GM18519 (cell line): ENCODE measurements around the gene DHX8.

Experiments used
- ATAC-seq: cut with Tn5 transposase; IDR thresholded peaks from one replicate; pipeline ENCODE4 v1.9.1; 2021; ENCODE audit warnings: mild to moderate bottlenecking, moderate library complexity; ENCODE audit not compliant: unreplicated experiment, low FRiP score

DHX8 gene

DNA sequence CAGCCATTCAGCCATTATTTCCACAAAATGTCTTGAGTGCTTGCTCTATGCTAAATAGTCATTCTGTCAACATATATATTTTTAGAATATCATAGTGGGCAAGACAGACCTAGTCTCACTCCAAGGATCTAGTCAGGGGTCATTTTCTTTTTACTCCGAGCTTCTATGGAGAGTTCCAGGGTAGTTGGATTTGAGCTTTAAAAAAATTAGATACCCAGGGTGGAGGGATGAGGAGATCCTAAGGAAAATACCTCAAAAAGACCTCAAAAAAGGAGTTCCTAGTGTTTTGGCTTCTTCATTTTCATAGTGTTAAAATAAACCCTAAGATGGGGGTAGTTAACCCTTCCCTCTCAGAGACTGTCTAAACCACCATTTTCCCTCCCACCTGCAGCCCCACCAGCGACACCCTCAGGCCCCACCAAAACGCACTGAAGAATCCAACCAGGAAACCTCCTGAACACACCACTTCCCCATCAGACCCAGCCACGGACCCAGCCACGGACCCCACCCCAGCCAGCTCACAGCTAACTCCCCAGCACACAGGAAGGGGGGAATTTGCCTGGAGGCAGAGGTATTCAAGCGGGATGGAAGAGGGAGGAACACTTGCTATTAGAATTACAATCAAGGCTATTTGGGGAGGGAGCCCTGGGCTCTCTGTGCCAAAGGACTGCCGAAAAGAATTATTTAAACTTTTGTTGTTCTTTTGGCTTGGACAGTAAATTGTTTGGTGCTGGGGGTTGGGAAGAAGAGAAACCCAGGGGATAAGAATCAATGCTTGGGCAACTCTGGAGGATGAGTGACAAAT is 60.2 kb downstream of the DHX8 start:
- no peak for ATAC-seq

DNA sequence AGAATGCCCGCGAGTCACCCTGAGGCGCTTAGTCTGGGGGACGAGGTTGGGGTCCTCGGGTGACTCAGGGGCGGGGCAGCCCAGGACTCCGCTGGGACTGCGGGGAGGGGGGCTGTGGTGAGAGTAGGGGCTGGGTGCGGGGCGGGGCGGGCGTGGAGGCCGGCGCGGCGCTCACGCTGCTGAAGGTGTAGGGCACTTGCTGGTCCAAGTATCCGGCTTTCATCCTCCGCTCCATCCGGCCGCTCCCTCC is 61.5 kb downstream of the DHX8 start:
- ATAC-seq, result no peak

DNA sequence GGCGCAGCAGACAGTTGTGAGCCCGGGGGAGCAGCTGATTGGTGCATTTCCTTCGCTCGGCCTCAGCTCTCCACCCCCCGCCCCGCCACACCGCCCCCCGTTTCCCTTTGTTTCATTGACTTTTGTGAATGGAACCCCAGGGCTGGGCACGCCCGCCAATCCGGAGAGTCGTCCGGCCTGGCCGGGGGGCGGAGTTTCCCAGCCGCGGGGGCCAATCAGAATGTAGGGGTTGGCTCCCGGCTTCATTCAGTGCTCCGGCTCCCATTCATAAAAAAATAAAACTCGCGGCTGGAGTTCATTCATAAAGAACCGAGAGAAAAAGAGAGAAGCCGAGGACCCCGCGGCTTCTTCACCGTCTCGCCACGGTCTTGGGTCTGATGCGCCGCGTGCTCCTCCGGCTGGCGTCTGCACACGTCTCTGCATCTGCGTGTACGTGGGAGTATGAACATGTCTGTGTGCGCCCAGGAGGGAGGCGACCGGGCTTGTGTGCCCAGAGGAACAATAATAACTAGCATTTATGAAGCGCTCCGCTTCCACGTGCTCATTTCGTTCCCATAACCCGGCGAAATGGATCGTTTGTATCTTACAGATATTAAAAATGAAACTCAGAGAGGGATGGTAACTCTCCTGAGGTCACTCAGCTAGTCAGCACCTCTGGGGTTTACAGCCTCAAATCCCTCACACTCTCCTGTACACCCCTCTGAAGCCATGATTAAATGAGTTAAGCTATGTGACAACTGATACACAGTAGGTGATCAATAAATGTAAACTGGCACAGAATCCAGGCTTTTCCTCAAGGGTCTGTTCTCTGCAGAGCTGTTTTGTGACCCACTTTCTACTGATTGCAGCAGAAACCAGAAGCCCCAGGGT is 62.8 kb downstream of the DHX8 start, which contains the start of gene ETV4:
ETV4 (minus strand) TSS at position 22 of the 870 bp plus-strand sequence. CDS start 723 bp downstream, outside the sequence.
- ATAC-seq, result peak; percentile 46

DNA sequence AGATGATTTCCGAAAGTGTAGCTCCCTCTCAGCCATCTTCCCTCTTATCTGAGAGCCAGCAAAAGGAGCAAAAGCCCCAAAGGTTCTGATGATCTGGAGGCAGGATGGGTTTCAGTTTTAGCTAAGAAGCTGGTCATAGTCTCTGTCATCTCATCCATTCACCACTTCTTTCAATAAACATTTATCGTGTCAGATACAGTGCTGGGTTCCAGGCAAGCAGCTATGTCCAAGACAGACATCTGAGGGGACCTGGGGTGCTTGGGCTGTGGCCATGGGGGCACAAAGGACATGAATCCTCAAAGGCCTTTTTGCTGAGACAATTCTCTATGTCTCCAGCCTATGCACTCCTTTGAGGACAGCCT is 63.4 kb downstream of the DHX8 start:
- ATAC-seq, result no peak

DNA sequence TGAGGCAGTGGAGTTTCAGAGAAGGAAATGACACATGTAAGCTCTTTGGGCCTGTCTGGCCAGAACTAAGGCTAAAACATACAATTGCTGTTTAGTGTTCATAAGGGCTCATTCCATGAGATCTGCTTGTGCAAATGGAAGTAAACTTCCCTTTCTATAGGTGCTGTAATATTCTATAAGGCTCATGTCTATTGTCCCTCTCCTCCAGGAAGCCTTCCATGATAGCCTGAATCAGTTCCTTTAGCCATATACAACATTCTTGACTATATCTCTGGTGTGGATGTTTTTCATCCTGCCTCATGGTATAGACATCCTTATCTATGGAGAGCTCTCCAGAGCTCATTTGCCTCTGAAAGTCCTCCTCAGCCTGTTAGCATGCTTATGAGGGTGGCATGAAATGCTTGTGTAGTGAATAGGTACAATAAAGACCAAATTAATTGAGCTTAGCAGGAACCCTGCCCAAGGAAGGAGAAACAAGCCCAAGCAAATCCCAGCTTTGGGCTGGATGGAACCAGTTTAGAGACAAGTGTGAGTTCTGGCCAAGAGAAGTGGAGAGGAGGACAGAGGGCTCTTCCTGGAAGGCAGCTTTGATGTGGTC is 64.0 kb downstream of the DHX8 start:
- no peak for ATAC-seq

GRCh38 chr17:43548689-43549379 is 65.1 kb downstream of the DHX8 start:
- ATAC-seq, result no peak

- no peak for ATAC-seq
Observed at GRCh38 chr17:43549496-43549895, 65.7 kb downstream of the DHX8 start.

DNA sequence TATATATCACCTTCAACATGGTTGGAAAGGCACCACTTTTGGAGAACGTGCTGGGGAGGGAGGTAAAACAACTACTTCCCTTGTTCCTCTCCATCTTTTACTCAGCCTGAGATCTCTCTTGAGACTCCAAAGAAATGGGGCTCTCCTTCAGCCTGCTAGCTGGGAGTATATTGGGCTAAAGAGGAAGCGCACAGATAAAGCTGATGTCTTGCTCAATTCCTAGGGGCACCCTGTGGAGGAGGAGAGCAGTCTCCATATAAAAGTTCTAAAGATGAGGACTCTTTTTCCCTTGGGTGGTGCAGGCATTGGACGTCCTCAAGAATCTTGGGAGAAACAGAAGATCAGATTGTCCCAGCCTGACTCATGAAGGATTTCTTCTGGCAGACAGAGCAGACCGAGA is 67.0 kb downstream of the DHX8 start:
- no peak for ATAC-seq

- no peak for ATAC-seq
Observed at GRCh38 chr17:43552229-43552837, 68.6 kb downstream of the DHX8 start.

- ATAC-seq, result no peak
Observed at GRCh38 chr17:43553573-43553972, 69.8 kb downstream of the DHX8 start.

GRCh38 chr17:43554857-43555256 is 71.1 kb downstream of the DHX8 start:
- ATAC-seq, result no peak

GRCh38 chr17:43556292-43556691 is 72.5 kb downstream of the DHX8 start:
- no peak for ATAC-seq

DNA sequence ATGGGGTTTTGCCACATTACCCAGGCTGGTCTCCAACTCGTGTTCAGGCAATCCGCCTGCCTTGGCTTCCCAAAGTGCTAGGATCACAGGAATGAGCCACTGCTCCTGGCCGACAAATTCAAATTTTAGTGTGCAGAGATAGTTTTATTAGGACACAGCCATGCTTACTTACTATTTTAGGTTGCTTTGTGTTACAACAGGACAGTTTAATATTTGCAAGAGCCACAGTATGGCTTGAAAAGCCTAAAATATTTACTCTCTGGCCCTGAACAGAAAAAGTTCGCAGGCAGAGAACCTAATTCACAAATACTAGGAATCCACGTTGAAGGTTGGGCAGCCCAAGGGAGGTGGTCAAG is 75.0 kb downstream of the DHX8 start:
- ATAC-seq, result no peak

DNA sequence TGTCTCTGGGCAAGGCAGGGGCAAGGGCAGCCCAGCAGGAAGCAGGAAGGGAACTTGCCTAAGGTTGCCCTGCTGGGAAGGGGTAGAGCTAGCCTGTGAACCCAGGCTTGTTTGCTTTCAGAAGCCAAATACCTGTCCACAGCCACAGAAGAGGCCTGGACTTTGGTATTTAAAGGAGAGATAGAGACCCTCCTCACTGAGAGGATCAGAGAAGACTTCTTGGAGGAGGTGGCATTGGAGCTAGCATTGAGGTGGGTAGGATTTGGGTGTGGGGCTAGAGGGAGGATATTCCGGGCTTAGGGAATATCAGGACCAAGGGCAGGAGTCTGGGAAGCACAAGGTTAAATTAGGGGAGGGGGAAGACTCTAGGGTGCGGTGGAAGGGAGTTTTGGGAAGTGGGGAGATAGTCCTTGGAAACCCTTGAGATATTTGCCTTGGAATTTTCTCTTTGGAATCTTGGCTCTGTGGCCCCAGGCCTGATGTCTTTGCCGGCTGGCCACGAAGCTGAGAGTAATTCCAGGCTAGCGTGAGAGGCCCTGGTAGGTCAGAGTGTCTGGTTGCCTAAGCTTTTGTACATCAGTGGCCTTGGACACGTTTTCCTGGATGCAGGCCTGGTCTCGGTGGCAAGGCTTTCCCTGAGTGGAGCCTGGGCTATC is 75.5 kb downstream of the DHX8 start:
- ATAC-seq, result no peak

- ATAC-seq, result no peak
Observed at GRCh38 chr17:43560461-43561427, 77.0 kb downstream of the DHX8 start.

GRCh38 chr17:43562679-43563599 is 79.2 kb downstream of the DHX8 start:
- no peak for ATAC-seq

DNA sequence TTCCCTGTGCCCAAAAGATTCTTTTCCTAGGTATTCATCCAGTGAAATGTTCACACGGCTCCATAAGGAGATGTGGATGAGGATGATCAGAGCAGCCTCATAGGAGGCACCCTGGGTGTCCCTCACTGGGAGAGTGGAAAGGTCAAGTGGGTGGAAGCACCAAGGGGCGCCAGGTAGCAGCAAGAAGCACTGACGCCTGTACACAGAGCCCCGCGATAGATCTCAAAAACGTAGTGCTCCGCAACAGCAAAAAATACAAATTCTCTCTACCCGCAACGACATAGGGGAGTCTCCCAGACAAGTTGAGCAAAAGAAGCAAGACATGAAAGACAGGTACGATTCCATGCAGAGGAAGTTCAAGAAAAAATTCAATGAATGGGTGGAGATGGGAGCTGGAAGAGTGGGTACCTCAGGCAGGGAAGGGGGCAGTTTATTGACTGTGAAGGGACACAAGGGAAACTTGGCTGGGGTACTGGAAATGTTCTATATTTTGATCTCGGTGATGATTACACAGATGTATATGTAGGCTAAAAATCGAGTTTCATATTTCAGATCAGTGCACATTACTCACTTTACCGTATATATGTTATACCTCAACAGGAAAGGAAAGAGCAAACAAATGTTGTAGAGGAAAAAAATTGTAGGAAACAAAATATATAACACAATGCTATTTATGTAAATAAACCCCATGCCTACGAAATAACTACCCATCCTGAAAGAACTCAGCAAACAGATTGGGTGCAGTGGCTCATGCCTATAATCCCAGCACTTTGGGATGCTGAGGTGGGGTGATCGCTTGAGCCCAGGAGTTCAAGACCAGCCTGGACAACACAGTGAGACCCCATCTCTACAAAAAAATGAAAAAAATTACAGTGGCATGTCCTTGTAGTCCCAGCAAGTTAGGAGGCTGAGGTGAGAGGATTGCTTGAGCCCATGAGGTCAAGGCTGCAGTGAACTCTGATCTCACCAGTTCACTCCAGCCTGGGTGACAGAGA is 80.1 kb downstream of the DHX8 start:
- ATAC-seq, result no peak
